Activated effector memory CD4-positive, alpha-beta T cell treated with anti-CD3 and anti-CD28 coated beads, Interleukin-2, amount 50 U/mL, for 16 hours (primary cell): ENCODE measurements around the gene SPATS2.

ENCODE experiments used
- DNase-seq: peaks from one replicate; pipeline ENCODE4 v3.0.0-alpha.2; 2020

Gene SPATS2

GRCh38 chr12:49560695-49561094 is 193.4 kb downstream of the SPATS2 start:
- no peak for DNase-seq

- no peak for DNase-seq
Observed at GRCh38 chr12:49562233-49562632, 195.0 kb downstream of the SPATS2 start.

GRCh38 chr12:49562831-49563230 is 195.6 kb downstream of the SPATS2 start:
- DNase-seq = no peak

- DNase-seq = no peak
Observed at GRCh38 chr12:49563951-49564685, 196.9 kb downstream of the SPATS2 start.

- no peak for DNase-seq
Observed at GRCh38 chr12:49564686-49565405, 197.6 kb downstream of the SPATS2 start.

- DNase-seq = peak; percentile 58
Observed at GRCh38 chr12:49565406-49566265, 198.4 kb downstream of the SPATS2 start.

- peak; percentile 61 for DNase-seq
Observed at GRCh38 chr12:49566361-49566760, 199.1 kb downstream of the SPATS2 start.

- DNase-seq = no peak
Observed at GRCh38 chr12:49567302-49567610, 200.0 kb downstream of the SPATS2 start.

- peak; percentile 95 for DNase-seq
Observed at GRCh38 chr12:49567611-49568441, 200.6 kb downstream of the SPATS2 start, which contains the start of gene MCRS1. TSS of gene MCRS1 (minus strand) at chr12:49568142. CDS start at chr12:49566731, 1,411 bp downstream.

- DNase-seq = peak; percentile 16
Observed at GRCh38 chr12:49568442-49569162, 201.3 kb downstream of the SPATS2 start.
